ENCODE data around the gene MAPK7.

The MAPK7 gene

DNA sequence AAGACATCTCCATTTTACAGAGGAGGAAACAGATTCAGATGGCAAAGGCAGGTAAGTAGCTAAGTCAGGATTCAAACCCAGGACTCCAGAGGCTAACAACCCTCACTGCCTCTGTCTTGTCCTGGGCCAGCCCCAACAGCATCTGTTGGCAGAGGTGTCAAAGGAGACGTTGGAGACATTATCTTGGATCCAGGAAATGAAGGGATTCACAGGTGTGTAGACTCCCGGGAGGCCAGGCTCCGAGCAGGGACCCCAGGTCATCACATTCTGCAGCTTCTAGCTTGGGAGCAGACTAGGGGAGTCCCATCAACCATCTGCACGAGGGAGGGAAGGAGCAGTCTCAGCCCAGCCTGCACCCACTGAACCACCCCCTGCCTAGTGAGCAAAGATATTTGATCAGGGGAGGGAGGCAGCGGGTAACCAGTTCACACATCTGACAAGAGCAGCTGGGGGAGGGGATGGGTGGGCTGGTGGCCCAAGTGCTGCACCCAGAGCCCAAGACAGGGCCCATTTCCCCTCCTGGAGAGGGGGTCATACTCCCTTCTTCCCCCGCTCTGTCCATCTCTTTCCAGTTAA lies 14.8 kb upstream of the MAPK7 start:
- DNase-seq (ENCODE audit: low read depth in 2 of 2), result no peak

- DNase-seq (ENCODE audit: low read depth in 2 of 2), result no peak
These were observed 13.4 kb upstream of the MAPK7 start for GRCh38 chr17:19364699-19365498.

GRCh38 chr17:19365499-19365817 lies 12.8 kb upstream of the MAPK7 start:
- no peak for DNase-seq (ENCODE audit: low read depth in 2 of 2)

DNA sequence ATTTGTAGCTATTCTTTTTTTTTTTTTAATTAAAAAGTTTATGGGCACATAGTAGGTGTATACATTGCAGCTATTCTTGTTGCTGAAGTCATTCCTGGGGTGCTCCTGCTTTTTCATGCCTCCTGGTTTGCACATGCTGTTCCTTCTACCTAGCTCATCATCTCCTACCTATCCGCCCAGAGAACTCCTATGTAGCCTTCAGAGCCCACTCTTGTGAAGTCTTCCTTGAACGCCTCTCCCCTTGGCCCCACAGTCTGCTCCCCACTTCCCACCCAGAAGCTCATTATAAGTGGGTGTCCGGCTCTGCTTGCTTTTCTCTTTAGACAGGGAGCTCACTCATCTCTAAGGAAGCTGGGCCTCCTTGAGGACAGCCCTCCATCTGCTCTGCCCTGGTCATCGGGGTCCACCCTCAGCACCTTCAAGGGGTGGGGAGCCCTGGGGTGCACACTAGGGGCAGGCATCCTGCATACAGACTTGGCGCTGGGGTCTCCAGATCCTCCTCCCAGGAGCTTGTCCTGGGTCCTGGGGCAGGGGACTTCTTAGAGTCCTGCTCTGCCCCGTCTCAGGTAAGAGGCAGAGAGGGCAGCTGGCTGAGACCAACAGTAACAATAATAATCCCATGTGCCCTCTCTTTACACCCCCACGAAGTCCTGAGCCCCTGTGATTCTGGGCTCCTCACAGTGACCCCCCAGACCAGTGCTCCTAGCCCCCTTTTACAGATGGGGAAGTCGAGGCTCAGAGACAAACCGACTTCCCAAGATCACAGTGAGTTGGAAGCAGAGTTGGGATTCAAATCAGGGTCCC lies 12.3 kb upstream of the MAPK7 start:
- no peak for DNase-seq (ENCODE audit: low read depth in 2 of 2)

- no peak for DNase-seq (ENCODE audit: low read depth in 2 of 2)
These were observed 11.7 kb upstream of the MAPK7 start for GRCh38 chr17:19366637-19366972.

DNA sequence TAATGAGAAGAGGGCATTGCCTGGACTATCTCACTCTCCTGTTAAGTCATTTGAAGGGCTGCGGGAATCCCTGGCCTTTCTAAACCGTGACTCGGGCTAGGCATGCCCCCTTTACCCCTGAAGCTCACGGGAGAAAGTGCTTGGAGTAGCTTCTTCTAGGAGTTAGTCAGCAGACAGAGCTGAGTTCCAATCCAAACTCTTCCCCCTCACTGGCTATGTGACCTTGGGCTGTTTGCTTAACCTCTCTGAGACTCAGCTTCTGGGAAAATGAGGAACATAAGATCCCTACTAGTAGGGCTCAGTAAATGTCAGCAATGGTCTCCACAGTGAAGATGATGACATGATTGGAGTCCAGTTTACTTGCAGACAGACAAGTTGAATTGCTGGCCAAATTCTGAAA lies 10.1 kb upstream of the MAPK7 start:
- no peak for DNase-seq (ENCODE audit: low read depth in 2 of 2)

GRCh38 chr17:19369107-19369778 lies 9.1 kb upstream of the MAPK7 start:
- no peak for DNase-seq (ENCODE audit: low read depth in 2 of 2)

DNA sequence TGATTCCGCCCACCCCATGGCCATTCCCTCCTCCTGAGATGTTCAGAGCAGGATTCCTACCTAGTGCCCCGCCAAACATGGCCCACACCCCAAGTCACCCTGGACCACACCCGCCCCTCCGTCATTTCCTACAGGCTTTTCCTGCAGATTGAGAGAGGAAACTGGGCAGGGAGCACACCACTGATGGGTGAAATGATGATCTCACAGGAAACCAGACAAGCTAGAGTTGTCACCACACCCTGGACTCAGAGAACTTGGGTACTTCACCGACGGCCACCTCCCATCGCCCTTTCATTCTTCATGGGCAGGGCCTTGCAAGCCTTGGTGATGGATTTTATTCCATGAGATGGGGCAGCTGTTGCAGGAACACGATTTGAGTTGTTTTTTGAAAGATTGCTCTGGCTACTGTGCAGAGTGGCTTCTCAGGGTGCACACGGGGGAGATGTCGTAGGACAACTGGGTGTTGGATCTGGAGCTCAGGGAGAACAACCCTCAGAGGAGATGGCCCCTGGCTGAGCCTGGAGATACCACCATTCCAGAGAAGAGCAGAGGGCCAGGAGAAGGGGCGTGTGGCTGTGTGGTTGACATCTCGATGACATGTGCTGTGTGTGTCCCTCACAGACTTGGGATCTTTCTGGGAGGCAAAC lies 8.3 kb upstream of the MAPK7 start:
- no peak for DNase-seq (ENCODE audit: low read depth in 2 of 2)

DNA sequence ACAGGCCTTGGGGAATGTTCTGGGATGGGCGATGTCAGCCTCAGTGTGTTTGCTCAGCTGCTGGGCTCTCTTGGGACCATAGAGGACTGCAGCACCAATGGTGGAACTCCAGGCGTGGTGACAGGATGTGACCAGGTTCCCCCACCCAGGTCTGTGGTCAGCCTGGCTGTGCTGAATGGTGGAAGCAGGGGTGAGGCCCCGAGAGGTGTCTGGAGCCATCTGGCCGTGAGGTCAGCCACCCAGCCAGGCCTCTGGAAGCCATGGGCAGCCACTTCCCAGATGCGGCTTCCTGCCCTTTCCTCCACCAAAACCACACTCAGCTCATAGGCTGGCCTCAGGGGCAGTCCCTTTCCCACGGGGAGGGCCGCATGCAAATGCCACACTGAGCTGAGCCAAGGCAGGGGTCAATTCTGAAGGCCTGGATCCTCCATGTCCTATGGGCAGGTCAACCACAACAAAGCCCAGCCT lies 7.8 kb upstream of the MAPK7 start:
- DNase-seq (ENCODE audit: low read depth in 2 of 2), result no peak

- no peak for DNase-seq (ENCODE audit: low read depth in 2 of 2)
These were observed 6.9 kb upstream of the MAPK7 start for GRCh38 chr17:19371259-19372010.

GRCh38 chr17:19372011-19372370 lies 6.3 kb upstream of the MAPK7 start:
- DNase-seq (ENCODE audit: low read depth in 2 of 2), result no peak

GRCh38 chr17:19372439-19372838 lies 5.9 kb upstream of the MAPK7 start:
- DNase-seq (ENCODE audit: low read depth in 2 of 2), result no peak

GRCh38 chr17:19372866-19373504 lies 5.3 kb upstream of the MAPK7 start:
- no peak for DNase-seq (ENCODE audit: low read depth in 2 of 2)

DNA sequence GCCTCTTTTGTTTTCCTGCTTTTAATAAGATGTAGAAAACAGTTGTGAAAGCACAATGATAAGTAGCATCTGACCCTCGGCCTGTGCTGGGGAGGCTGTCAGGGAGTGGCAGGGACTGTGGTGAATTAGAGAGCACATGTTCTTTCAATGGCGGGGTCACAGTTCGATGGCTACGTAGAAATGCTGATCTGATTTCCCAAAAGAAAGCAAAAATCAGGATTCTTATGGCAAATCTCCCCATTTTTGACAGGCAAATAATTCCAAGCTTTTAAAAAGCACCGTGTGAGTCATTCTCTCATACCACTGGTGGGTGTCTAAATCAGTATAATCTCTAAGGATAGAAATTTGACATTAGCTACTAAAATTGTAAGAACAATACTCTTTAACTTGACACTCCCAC lies 4.2 kb upstream of the MAPK7 start:
- no peak for DNase-seq (ENCODE audit: low read depth in 2 of 2)

DNA sequence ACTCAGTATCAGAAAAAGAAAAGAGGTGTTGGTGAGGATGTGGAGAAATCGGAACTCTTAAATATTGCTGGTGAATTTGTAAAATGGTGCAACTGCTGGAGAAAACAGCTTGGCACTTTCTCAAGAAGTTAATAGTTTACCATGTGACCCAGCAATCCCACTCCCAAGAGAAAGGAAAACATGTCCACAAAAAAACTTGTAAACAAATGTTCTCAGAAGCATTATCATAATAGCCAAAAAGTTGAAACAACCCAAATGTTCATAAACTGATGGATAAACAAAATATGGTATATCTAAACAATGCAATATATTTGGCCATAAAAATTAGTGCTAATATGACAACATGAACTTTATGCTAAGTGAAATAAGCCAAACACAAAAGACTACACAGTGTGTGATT lies 2.6 kb upstream of the MAPK7 start:
- DNase-seq (ENCODE audit: low read depth in 2 of 2), result no peak

DNA sequence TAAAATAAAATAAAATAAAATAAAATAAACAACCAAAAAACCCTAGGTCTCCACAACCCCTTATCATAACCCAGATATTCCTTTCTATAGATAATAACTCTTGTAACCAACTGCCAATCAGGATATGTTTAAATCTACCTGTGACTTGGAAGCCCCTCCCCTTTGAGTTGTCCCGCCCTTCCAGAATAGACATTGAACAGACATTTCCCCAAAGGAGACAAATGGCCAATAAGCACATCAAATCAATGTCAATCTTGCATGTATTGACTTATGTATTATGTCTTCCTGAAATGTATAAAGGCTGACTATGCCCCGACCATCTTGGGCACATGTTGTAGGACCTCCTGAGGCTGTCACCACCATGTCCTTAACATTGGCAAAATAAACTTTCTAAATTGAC lies 1.5 kb upstream of the MAPK7 start:
- DNase-seq (ENCODE audit: low read depth in 2 of 2), result no peak

GRCh38 chr17:19377602-19378415 lies 489 bp upstream of the MAPK7 start:
- DNase-seq (ENCODE audit: low read depth in 2 of 2), result peak; percentile 98

DNA sequence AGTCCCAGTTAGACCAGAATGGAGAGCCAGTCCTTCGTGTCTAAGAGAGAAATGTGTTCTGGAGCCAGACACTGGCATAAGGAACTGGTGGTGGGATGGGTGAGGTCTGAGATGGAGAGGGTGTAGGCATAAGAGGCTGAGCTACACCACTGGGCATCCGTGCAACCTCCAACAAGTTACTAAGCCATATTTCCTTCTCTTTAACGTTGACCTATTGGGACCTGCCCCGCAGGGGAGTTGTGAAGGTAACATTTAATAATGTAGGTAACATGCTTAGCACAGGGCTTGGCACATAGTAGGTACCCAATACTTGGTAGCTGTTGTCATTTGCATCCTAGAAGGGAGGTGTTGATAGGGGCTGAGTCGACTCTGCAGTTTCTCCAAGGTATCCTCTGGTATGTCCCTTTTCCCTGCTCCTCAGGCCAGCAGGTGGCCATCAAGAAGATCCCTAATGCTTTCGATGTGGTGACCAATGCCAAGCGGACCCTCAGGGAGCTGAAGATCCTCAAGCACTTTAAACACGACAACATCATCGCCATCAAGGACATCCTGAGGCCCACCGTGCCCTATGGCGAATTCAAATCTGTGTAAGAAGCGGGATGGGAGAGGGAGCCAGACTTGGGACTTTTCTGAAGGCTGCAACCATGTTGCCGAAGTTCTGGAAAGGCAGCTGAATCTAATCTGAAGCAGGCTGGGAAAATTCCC lies 1.2 kb downstream of the MAPK7 start:
- DNase-seq (ENCODE audit: low read depth in 2 of 2), result no peak
